ENCODE data around the gene SEC62. TPM values are rescaled to one million over a fixed set of nuclear protein-coding genes. Genes with fewer than 3 reads are reported as not detected.

Gene SEC62
- polyA plus RNA-seq, 1 experiment = 45.7 TPM

- DNase-seq (ENCODE audit: low read depth) = no peak
- ChIA-PET CTCF (no interaction called here), POLR2A (no interaction called here)
Observed at GRCh38 chr3:169971522-169971921, 4.9 kb downstream of the SEC62 start.

GRCh38 chr3:169980055-169980454 lies 13.4 kb downstream of the SEC62 start:
- no peak for DNase-seq (ENCODE audit: low read depth)
- ChIA-PET CTCF (no interaction called here), POLR2A (no interaction called here)
- Histone ChIP-seq H3K27me3 (ENCODE audit: control insufficient read depth, insufficient read depth, low read length) (no peaks in the 10 kb centered on the region), H3K4me3 (ENCODE audit: low read depth, low read length) (no peak overlapping the region), H3K36me3 (ENCODE audit: control insufficient read depth, insufficient read depth, low read length) (peaks cover 6% of the 10 kb centered on the region)
- no peak for TF ChIP-seq CTCF (IDR thresholded peaks at IDR 0.05; ENCODE audit: insufficient read depth, low read depth, low read length)

More at GRCh38 chr3:169971522-169971921, 4.9 kb downstream of the SEC62 start:
- TF ChIP-seq CTCF (IDR thresholded peaks at IDR 0.05; ENCODE audit: insufficient read depth, low read depth, low read length) = no peak
- Histone ChIP-seq H3K36me3 (ENCODE audit: control insufficient read depth, insufficient read depth, low read length) (peaks cover 2% of the 10 kb centered on the region; the same call in 1 of the 2 replicates), H3K27me3 (ENCODE audit: control insufficient read depth, insufficient read depth, low read length) (no peaks in the 10 kb centered on the region), H3K4me3 (ENCODE audit: low read depth, low read length) (no peak overlapping the region)

- ChIA-PET POLR2A (no interaction called here), CTCF (interaction anchor here (1.2 kb wide), 1 partner anchor 835 kb away, joined by 3 read pairs; no protein-coding TSS in a partner anchor)
- no peak for DNase-seq (ENCODE audit: low read depth)
- Histone ChIP-seq H3K27me3 (ENCODE audit: control insufficient read depth, insufficient read depth, low read length) (no peaks in the 10 kb centered on the region), H3K36me3 (ENCODE audit: control insufficient read depth, insufficient read depth, low read length) (peaks cover 1% of the 10 kb centered on the region), H3K4me3 (ENCODE audit: low read depth, low read length) (no peak overlapping the region)
- TF ChIP-seq CTCF (IDR thresholded peaks at IDR 0.05; ENCODE audit: insufficient read depth, low read depth, low read length) = no peak
Observed at GRCh38 chr3:169984292-169984691, 17.7 kb downstream of the SEC62 start.

GRCh38 chr3:169990431-169990830 lies 23.8 kb downstream of the SEC62 start:
- Histone ChIP-seq H3K36me3 (ENCODE audit: control insufficient read depth, insufficient read depth, low read length) (peaks cover 3% of the 10 kb centered on the region), H3K27me3 (ENCODE audit: control insufficient read depth, insufficient read depth, low read length) (no peaks in the 10 kb centered on the region), H3K4me3 (ENCODE audit: low read depth, low read length) (no peak overlapping the region)
- no peak for DNase-seq (ENCODE audit: low read depth)
- TF ChIP-seq CTCF (IDR thresholded peaks at IDR 0.05; ENCODE audit: insufficient read depth, low read depth, low read length) = no peak
- CTCF ChIA-PET = no interaction called here
- POLR2A ChIA-PET = interaction anchor here (0.7 kb wide), 1 partner anchor 13 kb away, joined by 3 read pairs; no protein-coding TSS in a partner anchor

- TF ChIP-seq CTCF (IDR thresholded peaks at IDR 0.05; ENCODE audit: insufficient read depth, low read depth, low read length) = no peak
- H3K36me3 ChIP-seq (ENCODE audit: control insufficient read depth, insufficient read depth, low read length) = peaks cover 3% of the 10 kb centered on the region
- ChIA-PET POLR2A (no interaction called here), CTCF (no interaction called here)
- DNase-seq (ENCODE audit: low read depth) = no peak
- no peaks in the 10 kb centered on the region for H3K27me3 ChIP-seq (ENCODE audit: control insufficient read depth, insufficient read depth, low read length)
- H3K4me3 ChIP-seq (ENCODE audit: low read depth, low read length) = no peak overlapping the region
Observed at GRCh38 chr3:169992156-169992555, 25.5 kb downstream of the SEC62 start.

Measured in BJ (cell line).